Right atrium auricular region (tissue), 2 donors: Measurements from ENCODE around the gene ATP10A. TPM values are rescaled to one million over a fixed set of nuclear protein-coding genes. Genes with fewer than 3 reads are reported as not detected.

ENCODE experiments used
- DNase-seq: peaks from one replicate; pipeline ENCODE4 v3.0.0-alpha.2; 2019; ENCODE audit warnings: low spot score
- H3K27ac ChIP-seq, 2 donors: fragments of 200-600 bp; sonication (generic); 1 replicate in 1 of 2; 2 replicates in 1 of 2; pipeline ENCODE4 v1.5.1; 2016 to 2019
- H3K27me3 ChIP-seq, 2 donors: fragments of 200-600 bp; sonication (generic); one replicate each; pipeline versions ENCODE4 v1.5.1 to v1.6.0; 2017 to 2019
- H3K36me3 ChIP-seq: fragments of 200-600 bp; sonication (generic); one replicate; pipeline ENCODE4 v1.5.1; 2016
- H3K4me1 ChIP-seq, 2 donors: fragments of 200-600 bp; sonication (generic); one replicate each; pipeline versions ENCODE4 v1.5.1 to v1.6.0; 2017 to 2019
- H3K4me3 ChIP-seq, 2 donors: fragments of 200-600 bp; sonication (generic); 1 replicate in 1 of 2; 2 replicates in 1 of 2; pipeline ENCODE4 v1.5.1; 2017 to 2019; ENCODE audit warnings: mild to moderate bottlenecking in 1 of 2, moderate library complexity in 1 of 2
- H3K9me3 ChIP-seq, 2 donors: fragments of 200-600 bp; sonication (generic); one replicate each; pipeline ENCODE4 v1.5.1; 2019
- total RNA-seq, 2 donors: library from RNA; depleted of rRNA; stranded (reverse); fragments of >200 nt; gene quantifications; one replicate each; pipeline ENCODE4 v1.1.0, GENCODE V29; 2016
- TF ChIP-seq, protein P1 (sequence below), 2 donors: fragments of 200-600 bp; sonication (generic); IDR thresholded peaks; one replicate each; pipeline ENCODE4 v1.5.1; 2019; ENCODE audit warnings: antibody characterized with exemption in 2 of 2

Gene ATP10A
- total RNA-seq, 2 donors from 2014 or later = 3.2 to 6.0 TPM

DNA sequence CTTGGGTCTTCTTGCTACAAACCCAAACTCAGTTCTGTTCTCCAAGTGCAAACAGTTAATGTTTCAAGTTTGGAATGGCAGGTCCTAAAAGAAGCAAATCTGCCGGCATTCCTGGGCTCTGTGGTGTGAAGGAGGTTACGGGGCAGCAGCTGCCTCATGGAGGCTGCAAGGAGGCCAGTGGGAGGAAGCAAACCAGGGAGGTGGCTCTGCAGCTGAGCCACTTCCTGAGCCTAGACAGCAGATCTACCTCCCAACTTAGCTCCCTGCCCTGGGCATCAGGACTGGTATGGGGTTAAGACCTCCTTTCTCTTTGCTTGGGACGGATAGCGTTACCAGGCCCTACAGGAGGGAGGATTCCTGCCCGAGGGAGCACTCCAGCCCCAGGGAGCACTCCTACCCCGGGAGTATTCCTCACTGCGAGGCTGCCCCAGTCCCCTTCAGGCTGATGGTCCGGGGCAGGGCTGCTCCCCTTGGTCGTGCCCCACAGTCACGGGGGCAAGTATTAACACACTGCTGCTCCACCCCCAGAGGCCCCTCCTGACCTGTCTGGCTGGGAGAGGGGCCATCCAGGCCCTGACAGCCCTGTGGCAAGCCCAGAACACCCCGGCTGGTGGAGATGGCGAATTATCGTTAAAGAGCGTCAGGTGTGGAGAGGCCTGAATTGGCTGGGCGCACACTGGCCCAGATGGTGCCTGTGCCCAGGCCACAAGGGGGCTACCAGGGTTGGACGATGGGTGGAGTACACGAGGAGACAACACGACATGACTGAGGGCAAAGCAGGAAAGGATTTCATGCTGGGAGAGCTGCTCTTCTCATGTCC, 129.9 kb downstream of the ATP10A start:
- Histone ChIP-seq H3K4me1 (peaks cover 0 to 21% of the 10 kb centered on the region in 2 donors), H3K9me3 (no peaks in the 10 kb centered on the region), H3K36me3 (no peaks in the 10 kb centered on the region), H3K27ac (no peak overlapping the region), H3K4me3 (no peak overlapping the region), H3K27me3 (no peaks in the 10 kb centered on the region)
- DNase-seq = peak; percentile 47
- TF ChIP-seq, protein P1, sequence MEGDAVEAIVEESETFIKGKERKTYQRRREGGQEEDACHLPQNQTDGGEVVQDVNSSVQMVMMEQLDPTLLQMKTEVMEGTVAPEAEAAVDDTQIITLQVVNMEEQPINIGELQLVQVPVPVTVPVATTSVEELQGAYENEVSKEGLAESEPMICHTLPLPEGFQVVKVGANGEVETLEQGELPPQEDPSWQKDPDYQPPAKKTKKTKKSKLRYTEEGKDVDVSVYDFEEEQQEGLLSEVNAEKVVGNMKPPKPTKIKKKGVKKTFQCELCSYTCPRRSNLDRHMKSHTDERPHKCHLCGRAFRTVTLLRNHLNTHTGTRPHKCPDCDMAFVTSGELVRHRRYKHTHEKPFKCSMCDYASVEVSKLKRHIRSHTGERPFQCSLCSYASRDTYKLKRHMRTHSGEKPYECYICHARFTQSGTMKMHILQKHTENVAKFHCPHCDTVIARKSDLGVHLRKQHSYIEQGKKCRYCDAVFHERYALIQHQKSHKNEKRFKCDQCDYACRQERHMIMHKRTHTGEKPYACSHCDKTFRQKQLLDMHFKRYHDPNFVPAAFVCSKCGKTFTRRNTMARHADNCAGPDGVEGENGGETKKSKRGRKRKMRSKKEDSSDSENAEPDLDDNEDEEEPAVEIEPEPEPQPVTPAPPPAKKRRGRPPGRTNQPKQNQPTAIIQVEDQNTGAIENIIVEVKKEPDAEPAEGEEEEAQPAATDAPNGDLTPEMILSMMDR (IDR thresholded peaks at IDR 0.05) = no peak

DNA sequence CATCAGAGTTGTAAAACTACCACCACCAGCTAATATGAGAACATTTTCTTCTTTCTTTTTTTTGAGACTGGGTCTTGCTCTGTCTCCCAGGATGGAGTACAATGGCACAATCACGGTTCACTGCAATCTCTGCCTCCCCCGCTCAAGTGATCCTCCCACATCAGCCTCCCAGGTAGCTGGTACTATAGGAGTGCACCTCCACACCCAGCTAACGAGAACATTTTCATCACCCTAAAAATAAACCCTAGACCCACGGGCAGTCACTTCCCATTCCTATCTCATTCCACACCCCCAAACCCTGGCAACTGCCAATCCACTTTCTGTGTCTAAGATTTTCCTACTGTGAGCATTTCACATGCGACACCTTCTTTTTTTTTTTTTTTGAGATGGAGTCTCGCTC, 130.9 kb downstream of the ATP10A start:
- H3K27ac ChIP-seq = no peak overlapping the region
- H3K4me1 ChIP-seq = peaks cover 0 to 13% of the 10 kb centered on the region in 2 donors
- TF ChIP-seq, protein P1 (IDR thresholded peaks at IDR 0.05) = no peak
- peak; percentile 34 for DNase-seq
- no peaks in the 10 kb centered on the region for H3K36me3 ChIP-seq
- H3K27me3 ChIP-seq = no peaks in the 10 kb centered on the region
- no peak overlapping the region for H3K4me3 ChIP-seq
- H3K9me3 ChIP-seq = no peaks in the 10 kb centered on the region

DNA sequence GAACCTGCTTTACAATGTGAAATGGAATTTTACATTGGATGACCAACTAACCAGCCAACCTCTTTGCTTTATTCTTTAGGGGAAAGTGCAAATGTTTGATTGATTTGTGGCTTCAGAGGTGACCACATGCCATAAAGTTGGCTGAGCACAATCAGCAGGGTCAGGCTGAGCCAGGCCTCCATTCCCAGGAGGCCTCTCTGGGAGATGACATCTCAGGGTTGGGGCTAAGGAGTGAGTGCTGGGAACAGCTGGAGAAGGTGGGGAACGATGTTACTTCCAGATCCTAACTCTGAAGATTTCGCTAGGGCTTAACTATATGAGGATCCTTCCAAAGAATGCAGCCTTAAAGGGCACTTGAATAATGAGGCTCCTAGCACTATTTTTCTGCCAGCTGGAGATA, 131.7 kb downstream of the ATP10A start:
- no peaks in the 10 kb centered on the region for H3K27me3 ChIP-seq
- H3K27ac ChIP-seq = no peak overlapping the region
- no peak overlapping the region for H3K4me3 ChIP-seq
- no peaks in the 10 kb centered on the region for H3K9me3 ChIP-seq
- H3K36me3 ChIP-seq = no peaks in the 10 kb centered on the region
- peak; percentile 11 for DNase-seq
- H3K4me1 ChIP-seq = peaks cover 0 to 6% of the 10 kb centered on the region in 2 donors
- TF ChIP-seq, protein P1 (IDR thresholded peaks at IDR 0.05) = no peak

DNA sequence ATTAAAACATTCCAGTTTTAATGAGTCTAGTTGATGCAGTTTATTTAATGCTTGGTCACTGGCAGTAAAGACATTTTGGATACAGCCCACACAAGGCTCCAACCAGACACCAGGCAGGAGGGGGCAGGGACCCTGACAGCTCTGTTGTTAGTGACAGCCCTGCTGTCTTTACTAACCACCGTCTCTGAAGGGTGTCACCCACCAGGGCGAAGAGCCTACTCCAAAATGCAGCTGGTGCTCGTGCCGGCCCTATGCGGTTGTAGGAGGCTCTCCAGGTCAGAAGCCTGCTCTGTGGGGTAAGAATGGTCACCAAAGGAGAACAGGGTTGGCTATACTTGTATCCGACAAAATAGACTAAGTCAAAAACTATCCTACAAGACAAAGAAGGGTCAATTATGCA, 132.2 kb downstream of the ATP10A start:
- peak; percentile 47 for DNase-seq
- H3K4me3 ChIP-seq = no peak overlapping the region
- TF ChIP-seq, protein P1 (IDR thresholded peaks at IDR 0.05) = no peak
- H3K36me3 ChIP-seq = no peaks in the 10 kb centered on the region
- H3K27ac ChIP-seq = no peak overlapping the region
- H3K27me3 ChIP-seq = no peaks in the 10 kb centered on the region
- H3K4me1 ChIP-seq = peaks cover 0 to 2% of the 10 kb centered on the region in 2 donors
- no peaks in the 10 kb centered on the region for H3K9me3 ChIP-seq

DNA sequence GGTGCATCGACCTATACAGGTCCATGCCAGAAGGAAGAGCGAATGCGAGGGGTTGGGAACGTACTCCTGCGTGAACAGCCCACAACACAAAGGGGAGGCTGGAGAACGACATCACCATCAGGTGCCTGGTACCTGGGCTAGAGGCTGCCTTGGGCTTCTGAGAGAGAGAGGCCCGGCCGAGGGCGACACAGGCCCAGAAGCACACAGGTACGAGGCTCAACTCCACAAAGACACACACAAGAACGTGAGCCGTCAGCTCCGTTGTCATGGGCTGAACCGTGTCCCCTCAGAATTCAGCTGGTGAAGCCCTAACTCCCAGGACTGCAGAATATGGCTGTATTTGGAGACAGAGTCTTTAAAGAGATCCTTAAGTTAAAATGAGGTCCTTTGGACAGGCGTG, 134.3 kb downstream of the ATP10A start:
- no peaks in the 10 kb centered on the region for H3K36me3 ChIP-seq
- H3K4me3 ChIP-seq = no peak overlapping the region
- TF ChIP-seq, protein P1 (IDR thresholded peaks at IDR 0.05) = no peak
- DNase-seq = peak; percentile 32
- no peak overlapping the region for H3K27ac ChIP-seq
- H3K4me1 ChIP-seq = no peaks in the 10 kb centered on the region
- H3K9me3 ChIP-seq = no peaks in the 10 kb centered on the region
- H3K27me3 ChIP-seq = no peaks in the 10 kb centered on the region
